MM.1S (cell line): Measurements from ENCODE around the gene HMX1.

Source experiments
- CTCF ChIP-seq: fragments of 300-600 bp; sonication (generic); IDR thresholded peaks from 2 replicates; pipeline ENCODE4 v1.5.1; 2016; ENCODE audit warnings: antibody characterized with exemption, low read length, mixed read lengths
- EZH2 ChIP-seq: fragments of 300-600 bp; sonication (generic); optimal IDR thresholded peaks from 2 replicates; pipeline ENCODE3; 2017; ENCODE audit warnings: low read depth, mild to moderate bottlenecking, antibody characterized with exemption, low read length, mixed read lengths
- EZH2phosphoT487 ChIP-seq: fragments of 300-600 bp; sonication (generic); IDR thresholded peaks from 2 replicates; pipeline ENCODE4 v1.6.1; 2018; ENCODE audit warnings: antibody characterized with exemption, low read length

- no peak for TF ChIP-seq CTCF
- no peak for TF ChIP-seq EZH2phosphoT487
- no peak for TF ChIP-seq EZH2
Observed at GRCh38 chr4:8862334-8862733, 9.3 kb downstream of the HMX1 start.
